Ramos (cell line): ENCODE measurements around the gene PANK1.

Experiments used
- in situ Hi-C: fragments of 300-500 bp; cut with MboI; formaldehyde crosslinking; loops from one replicate; pipeline ENCODE4 v1.14.3; 2022; ENCODE audit warnings: low sequenced_read_pairs; ENCODE audit not compliant: unreplicated experiment

Gene PANK1

GRCh38 chr10:89652806-89653370 is 7.8 kb upstream of the PANK1 start:
- in situ Hi-C loops, result no loop called here

- in situ Hi-C loops, result no loop called here
Measured at GRCh38 chr10:89651916-89652573, 7.0 kb upstream of the PANK1 start.

GRCh38 chr10:89651205-89651915 is 6.3 kb upstream of the PANK1 start:
- in situ Hi-C loops, result no loop called here

- in situ Hi-C loops, result loop anchor here (25.0 kb wide), 1 partner anchor 762 kb away; the partner anchor contains the start of gene STAMBPL1
Measured at GRCh38 chr10:89649051-89649450, 4.0 kb upstream of the PANK1 start.

- in situ Hi-C loops, result loop anchor here (25.0 kb wide), 1 partner anchor 761 kb away; the partner anchor contains the start of gene STAMBPL1
Measured at GRCh38 chr10:89648074-89648473, 3.0 kb upstream of the PANK1 start.

GRCh38 chr10:89646889-89647657 is 2.0 kb upstream of the PANK1 start:
- in situ Hi-C loops, result loop anchor here (25.0 kb wide), 1 partner anchor 760 kb away; the partner anchor contains the start of gene STAMBPL1

GRCh38 chr10:89645742-89646172 is 715 bp upstream of the PANK1 start:
- in situ Hi-C loops, result loop anchor here (25.0 kb wide), 1 partner anchor 758 kb away; the partner anchor contains the start of gene STAMBPL1

- in situ Hi-C loops, result loop anchor here (25.0 kb wide), 1 partner anchor 757 kb away; the partner anchor contains the start of gene STAMBPL1
Measured at GRCh38 chr10:89644691-89644966, 413 bp downstream of the PANK1 start.

- in situ Hi-C loops, result loop anchor here (25.0 kb wide), 1 partner anchor 757 kb away; the partner anchor contains the start of gene STAMBPL1
Measured at GRCh38 chr10:89643812-89644690, 991 bp downstream of the PANK1 start.

GRCh38 chr10:89643431-89643811 is 1.6 kb downstream of the PANK1 start:
- in situ Hi-C loops, result loop anchor here (25.0 kb wide), 1 partner anchor 756 kb away; the partner anchor contains the start of gene STAMBPL1

GRCh38 chr10:89642193-89642592 is 2.8 kb downstream of the PANK1 start:
- in situ Hi-C loops, result loop anchor here (25.0 kb wide), 1 partner anchor 755 kb away; the partner anchor contains the start of gene STAMBPL1

GRCh38 chr10:89640241-89640640 is 4.8 kb downstream of the PANK1 start:
- in situ Hi-C loops, result loop anchor here (25.0 kb wide), 1 partner anchor 753 kb away; the partner anchor contains the start of gene STAMBPL1

- in situ Hi-C loops, result loop anchor here (25.0 kb wide), 1 partner anchor 752 kb away; the partner anchor contains the start of gene STAMBPL1
Measured at GRCh38 chr10:89639326-89639725, 5.7 kb downstream of the PANK1 start.

GRCh38 chr10:89637113-89637512 is 7.9 kb downstream of the PANK1 start:
- in situ Hi-C loops, result loop anchor here (25.0 kb wide), 1 partner anchor 750 kb away; the partner anchor contains the start of gene STAMBPL1

- in situ Hi-C loops, result loop anchor here (25.0 kb wide), 1 partner anchor 747 kb away; the partner anchor contains the start of gene STAMBPL1
Measured at GRCh38 chr10:89634637-89635036, 10.4 kb downstream of the PANK1 start.

GRCh38 chr10:89633484-89633883 is 11.6 kb downstream of the PANK1 start:
- in situ Hi-C loops, result loop anchor here (25.0 kb wide), 1 partner anchor 746 kb away; the partner anchor contains the start of gene STAMBPL1

GRCh38 chr10:89632824-89633223 is 12.2 kb downstream of the PANK1 start:
- in situ Hi-C loops, result loop anchor here (25.0 kb wide), 1 partner anchor 746 kb away; the partner anchor contains the start of gene STAMBPL1

- in situ Hi-C loops, result loop anchor here (25.0 kb wide), 1 partner anchor 741 kb away; the partner anchor contains the start of gene STAMBPL1
Measured at GRCh38 chr10:89627830-89628229, 17.2 kb downstream of the PANK1 start.
